Panc1 (cell line): ENCODE data around the gene ERCC2. TPM values are rescaled to one million over a fixed set of nuclear protein-coding genes. Genes with fewer than 3 reads are reported as not detected.

ENCODE experiments used
- ATAC-seq: fragments of 200-7000 bp; cut with Tn5 transposase; 2 replicates; pipeline ENCODE4 v1.9.1; 2020; ENCODE audit warnings: mild to moderate bottlenecking, moderate library complexity
- BruUV-seq: library from RNA; stranded (reverse); fragments of 400-500 nt; replicated peaks from 2 replicates; lab custom pipeline; 2021; lab: Mats Ljungman, UMichigan
- CTCF ChIA-PET: fragments of 300-600 bp; sonication (Branson Sonifier 250); formaldehyde crosslinking; loops from one replicate; lab custom pipeline; 2022; ENCODE audit warnings: antibody characterized with exemption; lab: Charles Lee
- POLR2A ChIA-PET: fragments of 300-600 bp; sonication (Branson Sonifier 250); formaldehyde crosslinking; loops from one replicate; lab custom pipeline; 2022; ENCODE audit warnings: antibody characterized with exemption; lab: Charles Lee
- DNase-seq: peaks from one replicate; pipeline ENCODE4 v3.0.0-alpha.2; 2010; ENCODE audit warnings: low read depth, low spot score
- H3K27ac ChIP-seq: 2 replicates; pipeline ENCODE4 v1.5.1; 2011; ENCODE audit warnings: mild to moderate bottlenecking, low read length, inconsistent platforms
- H3K27me3 ChIP-seq: fragments of 200-500 bp; sonication (Bioruptor generic); 2 replicates; pipeline ENCODE4 v1.6.0; 2014; ENCODE audit warnings: low read length, inconsistent platforms; ENCODE audit not compliant: control insufficient read depth, insufficient read depth
- H3K36me3 ChIP-seq: fragments of 200-500 bp; sonication (Bioruptor generic); 2 replicates; pipeline ENCODE4 v1.5.1; 2014; ENCODE audit warnings: inconsistent platforms, mild to moderate bottlenecking, low read length, moderate library complexity; ENCODE audit not compliant: control insufficient read depth, insufficient read depth
- H3K4me1 ChIP-seq: 2 replicates; pipeline ENCODE4 v1.5.1; 2011; ENCODE audit warnings: inconsistent platforms, mild to moderate bottlenecking, low read length, moderate library complexity; ENCODE audit not compliant: control insufficient read depth, insufficient read depth
- H3K4me3 ChIP-seq, 2 experiments: 2 replicates each; pipeline ENCODE4 v1.5.1; 2011 to 2012; ENCODE audit warnings: low read depth in 2 of 2, low read length in 2 of 2, mild to moderate bottlenecking in 2 of 2, inconsistent platforms in 1 of 2, moderate library complexity in 1 of 2
- H3K9me3 ChIP-seq: fragments of 200-500 bp; sonication (Bioruptor generic); 2 replicates; pipeline ENCODE4 v1.5.1; 2014; ENCODE audit warnings: low read depth, mild to moderate bottlenecking, inconsistent platforms, low read length, moderate library complexity; ENCODE audit not compliant: control insufficient read depth, insufficient read depth
- CTCF ChIP-seq: fragments of 450-650 bp; IDR thresholded peaks from 2 replicates; pipeline ENCODE4 v1.5.1; 2017; ENCODE audit warnings: mild to moderate bottlenecking
- POLR2AphosphoS5 ChIP-seq: IDR thresholded peaks from 2 replicates; pipeline ENCODE4 v1.6.1; 2012; ENCODE audit warnings: mild to moderate bottlenecking, low read depth, low read length, moderate library complexity
- REST ChIP-seq, 2 experiments: IDR thresholded peaks; 2 replicates each; pipeline ENCODE4 v1.6.1; 2011 to 2012; ENCODE audit warnings: low read depth in 2 of 2, control low read depth in 1 of 2, low read length in 1 of 2, mild to moderate bottlenecking in 1 of 2, moderate library complexity in 1 of 2; ENCODE audit not compliant: insufficient read depth in 1 of 2
- SIN3A ChIP-seq: IDR thresholded peaks from 2 replicates; pipeline ENCODE4 v1.6.1; 2012; ENCODE audit warnings: low read depth, mild to moderate bottlenecking, low read length, moderate library complexity, borderline replicate concordance; ENCODE audit not compliant: insufficient read depth
- TCF7L2 ChIP-seq: IDR thresholded peaks from 2 replicates; pipeline ENCODE4 v1.6.1; 2011; ENCODE audit warnings: mild to moderate bottlenecking, low read depth, low read length, inconsistent platforms
- in situ Hi-C: cut with HindIII; loops from 2 replicates; pipeline ENCODE4 v1.10.0; 2016; ENCODE audit warnings: low sequenced_read_pairs, low pct_unique_long_range_greater_than_20kb
- intact Hi-C: fragments of 100-400 bp; cut with micrococcal nuclease; formaldehyde crosslinking; loops from one replicate; pipeline ENCODE4 v1.10.0; 2022; ENCODE audit not compliant: unreplicated experiment
- total RNA-seq: library from RNA; stranded (reverse); gene quantifications from one replicate; pipeline ENCODE4 v1.2.1, GENCODE V29; 2021; ENCODE audit not compliant: unreplicated experiment

Gene ERCC2
- total RNA-seq, 1 experiment from 2014 or later: 32.5 TPM

GRCh38 chr19:45382426-45382825, 12.1 kb upstream of the ERCC2 start:
- in situ Hi-C loops (no loop called here), intact Hi-C loops (no loop called here)
- TF ChIP-seq CTCF: no peak
- ChIA-PET POLR2A (no interaction called here), CTCF (interaction anchor here (0.6 kb wide), 1 partner anchor 9 kb away, joined by 8 read pairs; no protein-coding TSS in a partner anchor)
- BruUV-seq: no TSS peak
- DNase-seq (no peak), ATAC-seq (no peak)
- Histone ChIP-seq H3K9me3 (no peaks in the 10 kb centered on the region), H3K27ac (no peak overlapping the region), H3K4me3 (no peak overlapping the region), H3K27me3 (no peaks in the 10 kb centered on the region), H3K4me1 (no peaks in the 10 kb centered on the region), H3K36me3 (no peaks in the 10 kb centered on the region)

GRCh38 chr19:45380107-45380506, 9.7 kb upstream of the ERCC2 start:
- no peak overlapping the region for H3K4me3 ChIP-seq
- no peak for TF ChIP-seq REST (IDR thresholded peaks at IDR 0.05; ENCODE audit: insufficient read depth in 1 of 2, low read depth in 2 of 2, low read length in 1 of 2)
- TF ChIP-seq POLR2AphosphoS5: no peak
- no peak for TF ChIP-seq TCF7L2
- TF ChIP-seq SIN3A: no peak
- TF ChIP-seq CTCF: no peak
- no peak overlapping the region for H3K27ac ChIP-seq
- no peaks in the 10 kb centered on the region for H3K27me3 ChIP-seq
- no peaks in the 10 kb centered on the region for H3K9me3 ChIP-seq
- no TSS peak for BruUV-seq
- ChIA-PET CTCF (no interaction called here), POLR2A (no interaction called here)
- ATAC-seq (no peak), DNase-seq (no peak)
- intact Hi-C loops: no loop called here
- no peaks in the 10 kb centered on the region for H3K36me3 ChIP-seq
- in situ Hi-C loops: no loop called here
- H3K4me1 ChIP-seq: peaks cover 5% of the 10 kb centered on the region; the same call in 1 of the 2 replicates
